Epithelial cell of prostate (primary cell): ENCODE measurements around the gene TEAD1.
A peak's percentile ranks its signal among the peaks of the same experiment; 100 is the strongest.
"Not testable (repeated sequence)": the region's sequence is repeated elsewhere in the genome, so short reads cannot be mapped to it uniquely, and the experiment has no call there.

Source experiments
- DNase-seq: peaks from one replicate; pipeline ENCODE4 v3.0.0-alpha.2; 2011; ENCODE audit warnings: low read depth, low spot score
- H3K27ac ChIP-seq: fragments of 450-650 bp; 2 replicates; pipeline ENCODE4 v1.5.1; 2017; ENCODE audit warnings: mild to moderate bottlenecking

Gene TEAD1

GRCh38 chr11:12756867-12757266, 82.6 kb downstream of the TEAD1 start:
- H3K27ac ChIP-seq, result no peak overlapping the region
- no peak for DNase-seq

GRCh38 chr11:12757416-12757815, 83.2 kb downstream of the TEAD1 start:
- no peak overlapping the region for H3K27ac ChIP-seq
- no peak for DNase-seq

GRCh38 chr11:12758117-12758516, 83.9 kb downstream of the TEAD1 start:
- not testable (repeated sequence) for H3K27ac ChIP-seq, DNase-seq

GRCh38 chr11:12761029-12761428, 86.8 kb downstream of the TEAD1 start:
- peak overlapping the region; percentile 25 for H3K27ac ChIP-seq
- no peak for DNase-seq

GRCh38 chr11:12762278-12762677, 88.1 kb downstream of the TEAD1 start:
- no peak for DNase-seq
- H3K27ac ChIP-seq, result no peak overlapping the region

GRCh38 chr11:12762696-12763324, 88.6 kb downstream of the TEAD1 start:
- H3K27ac ChIP-seq, result no peak overlapping the region
- no peak for DNase-seq

- no peak for DNase-seq
- no peak overlapping the region for H3K27ac ChIP-seq
Observed at GRCh38 chr11:12764187-12764914, 90.1 kb downstream of the TEAD1 start.

GRCh38 chr11:12765428-12765827, 91.2 kb downstream of the TEAD1 start:
- H3K27ac ChIP-seq, result no peak overlapping the region
- no peak for DNase-seq

GRCh38 chr11:12767027-12767426, 92.8 kb downstream of the TEAD1 start:
- DNase-seq, result no peak
- no peak overlapping the region for H3K27ac ChIP-seq

GRCh38 chr11:12767577-12767976, 93.4 kb downstream of the TEAD1 start:
- H3K27ac ChIP-seq, result no peak overlapping the region
- DNase-seq, result no peak

GRCh38 chr11:12768726-12769673, 94.8 kb downstream of the TEAD1 start:
- no peak for DNase-seq
- H3K27ac ChIP-seq, result peak overlapping the region; percentile 95

- peak overlapping the region; percentile 95 for H3K27ac ChIP-seq
- DNase-seq, result peak; percentile 22
Observed at GRCh38 chr11:12769834-12770345, 95.7 kb downstream of the TEAD1 start.

- H3K27ac ChIP-seq, result peak overlapping the region; percentile 95
- DNase-seq, result no peak
Observed at GRCh38 chr11:12770435-12770834, 96.2 kb downstream of the TEAD1 start.

GRCh38 chr11:12770966-12771597, 96.9 kb downstream of the TEAD1 start:
- H3K27ac ChIP-seq, result peak overlapping the region; percentile 95

GRCh38 chr11:12771875-12772274, 97.7 kb downstream of the TEAD1 start:
- no peak for DNase-seq
- H3K27ac ChIP-seq, result peak overlapping the region; percentile 95

More at GRCh38 chr11:12770966-12771597, 96.9 kb downstream of the TEAD1 start:
- DNase-seq, result peak; percentile 29

- no peak for DNase-seq
- H3K27ac ChIP-seq, result no peak overlapping the region
Observed at GRCh38 chr11:12772324-12772723, 98.1 kb downstream of the TEAD1 start.

- H3K27ac ChIP-seq, result no peak overlapping the region
- DNase-seq, result no peak
Observed at GRCh38 chr11:12773591-12773990, 99.4 kb downstream of the TEAD1 start.

GRCh38 chr11:12775955-12776354, 101.7 kb downstream of the TEAD1 start:
- no peak for DNase-seq
- H3K27ac ChIP-seq, result no peak overlapping the region

GRCh38 chr11:12777208-12777874, 103.1 kb downstream of the TEAD1 start:
- no peak overlapping the region for H3K27ac ChIP-seq
- no peak for DNase-seq
